RWPE1 (cell line): ENCODE results near the gene FAM131C.
"Not testable (repeated sequence)": the region's sequence is repeated elsewhere in the genome, so short reads cannot be mapped to it uniquely, and the experiment has no call there.

ENCODE experiments used
- CTCF ChIA-PET: fragments of 350-600 bp; sonication (Branson Sonifier 250); formaldehyde crosslinking; extraction: SDS; loops from one replicate; lab custom pipeline; 2021; lab: Yijun Ruan, JAX
- POLR2A ChIA-PET: fragments of 400-600 bp; formaldehyde crosslinking; extraction: SDS; loops from one replicate; lab custom pipeline; 2020; ENCODE audit warnings: antibody characterized with exemption; ENCODE audit not compliant: low non-redundant PET; lab: Yijun Ruan, JAX
- DNase-seq: peaks from one replicate; pipeline ENCODE4 v3.0.0; 2012; ENCODE audit warnings: low spot score
- H3K27ac ChIP-seq: fragments of 450-650 bp; 2 replicates; pipeline ENCODE4 v1.5.1; 2017
- TF ChIP-seq, protein P1 (sequence below): fragments of 450-650 bp; conservative IDR thresholded peaks from 2 replicates; pipeline ENCODE4 v1.5.1; 2017; ENCODE audit warnings: low read depth, mild to moderate bottlenecking

FAM131C gene

DNA sequence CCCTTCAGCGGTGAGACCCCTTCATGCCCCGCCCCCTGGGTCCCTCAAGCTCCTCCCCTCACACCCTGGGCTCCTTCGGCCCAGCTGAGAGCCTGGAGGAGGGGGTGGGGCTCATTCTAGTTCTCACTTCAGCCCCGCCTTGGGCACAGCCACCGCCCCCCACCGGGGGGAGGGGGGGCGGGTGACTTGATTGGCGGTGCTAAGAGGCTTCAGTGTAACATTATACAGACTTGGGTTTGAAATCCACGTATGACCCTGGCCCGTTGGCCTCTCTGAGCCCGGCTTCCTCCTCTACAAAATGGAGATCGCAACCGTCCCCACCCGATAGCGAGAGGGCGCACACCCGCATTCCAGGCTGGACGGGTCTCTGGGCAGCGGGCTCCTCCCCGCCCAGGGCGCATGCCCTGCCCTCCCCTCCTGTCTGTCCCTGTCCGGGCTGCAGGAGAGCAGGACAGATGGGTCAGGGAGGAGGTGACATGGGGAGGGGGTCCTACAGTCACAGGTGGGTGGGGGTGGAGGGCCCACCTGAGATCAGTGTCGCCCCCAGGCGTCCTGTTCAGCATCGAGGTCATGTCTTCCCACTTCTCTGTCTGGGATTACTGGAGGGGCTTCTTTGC lies 24.8 kb downstream of the FAM131C start:
- ChIA-PET CTCF (no interaction called here), POLR2A (no interaction called here)
- TF ChIP-seq, protein P1, sequence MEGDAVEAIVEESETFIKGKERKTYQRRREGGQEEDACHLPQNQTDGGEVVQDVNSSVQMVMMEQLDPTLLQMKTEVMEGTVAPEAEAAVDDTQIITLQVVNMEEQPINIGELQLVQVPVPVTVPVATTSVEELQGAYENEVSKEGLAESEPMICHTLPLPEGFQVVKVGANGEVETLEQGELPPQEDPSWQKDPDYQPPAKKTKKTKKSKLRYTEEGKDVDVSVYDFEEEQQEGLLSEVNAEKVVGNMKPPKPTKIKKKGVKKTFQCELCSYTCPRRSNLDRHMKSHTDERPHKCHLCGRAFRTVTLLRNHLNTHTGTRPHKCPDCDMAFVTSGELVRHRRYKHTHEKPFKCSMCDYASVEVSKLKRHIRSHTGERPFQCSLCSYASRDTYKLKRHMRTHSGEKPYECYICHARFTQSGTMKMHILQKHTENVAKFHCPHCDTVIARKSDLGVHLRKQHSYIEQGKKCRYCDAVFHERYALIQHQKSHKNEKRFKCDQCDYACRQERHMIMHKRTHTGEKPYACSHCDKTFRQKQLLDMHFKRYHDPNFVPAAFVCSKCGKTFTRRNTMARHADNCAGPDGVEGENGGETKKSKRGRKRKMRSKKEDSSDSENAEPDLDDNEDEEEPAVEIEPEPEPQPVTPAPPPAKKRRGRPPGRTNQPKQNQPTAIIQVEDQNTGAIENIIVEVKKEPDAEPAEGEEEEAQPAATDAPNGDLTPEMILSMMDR: no peak
- no peak for DNase-seq
- no peak overlapping the region for H3K27ac ChIP-seq

DNA sequence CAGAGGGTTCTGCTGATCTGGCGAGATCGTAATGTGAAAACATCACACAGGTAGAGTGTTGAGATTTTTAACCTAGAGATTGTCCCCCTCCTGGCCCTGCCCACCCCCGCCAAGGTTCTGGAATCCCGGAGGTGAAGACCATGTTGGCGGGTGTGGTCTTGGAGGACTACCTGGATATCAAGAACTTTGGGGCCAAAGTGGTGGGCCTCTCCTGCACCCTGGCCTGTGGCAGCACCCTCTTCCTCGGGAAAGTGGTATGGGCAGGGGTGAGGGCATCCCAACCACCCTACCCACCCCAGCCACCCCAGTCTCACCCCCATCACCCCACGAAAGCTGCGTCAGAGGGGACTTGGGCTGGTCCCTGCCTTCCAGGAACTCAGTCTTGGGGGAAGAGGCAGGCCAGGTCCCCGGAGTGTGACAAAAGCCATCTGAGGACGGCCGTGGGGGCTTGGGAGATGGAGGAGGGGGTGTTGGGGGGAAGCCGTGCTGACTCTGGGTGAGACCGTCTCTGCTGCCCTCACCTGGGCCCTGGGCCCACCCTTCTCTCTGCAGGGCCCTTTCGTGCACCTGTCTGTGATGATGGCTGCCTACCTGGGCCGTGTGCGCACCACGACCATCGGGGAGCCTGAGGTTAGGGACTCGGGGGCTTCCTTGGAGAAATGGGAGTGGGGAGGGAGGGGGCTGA lies 25.5 kb downstream of the FAM131C start:
- TF ChIP-seq, protein P1: no peak
- DNase-seq: no peak
- ChIA-PET POLR2A (no interaction called here), CTCF (interaction anchor here (0.6 to 0.9 kb wide), 3 partner anchors 8 to 370 kb away, joined by 3 to 5 read pairs (median 4); no protein-coding TSS in a partner anchor)
- no peak overlapping the region for H3K27ac ChIP-seq

DNA sequence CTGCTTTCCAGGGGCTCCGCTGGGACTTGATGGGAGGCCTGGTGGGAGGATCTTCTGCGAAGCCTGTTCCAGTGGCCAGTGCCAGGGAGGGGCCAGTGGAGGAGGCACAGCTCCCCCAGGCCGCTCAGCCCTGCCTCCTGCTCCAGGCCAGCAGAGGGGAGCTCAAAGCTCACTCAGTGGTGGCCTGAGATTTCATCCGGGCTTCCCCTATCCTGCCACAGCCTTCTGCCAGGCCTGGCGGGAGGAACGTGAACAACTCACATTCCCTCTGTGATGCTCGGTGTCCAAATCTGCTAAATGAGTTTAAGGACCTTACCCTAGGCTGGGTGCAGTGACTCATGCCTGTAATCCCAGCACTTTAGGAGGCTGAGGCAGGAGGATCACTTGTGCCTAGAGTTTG lies 26.6 kb downstream of the FAM131C start:
- POLR2A ChIA-PET: no interaction called here
- CTCF ChIA-PET: interaction anchor here (0.5 to 1.1 kb wide), 5 partner anchors 9 to 369 kb away, joined by 3 to 5 read pairs (median 4); partner anchors contain the start of gene FAM131C
- DNase-seq: no peak
- TF ChIP-seq, protein P1: no peak
- no peak overlapping the region for H3K27ac ChIP-seq

DNA sequence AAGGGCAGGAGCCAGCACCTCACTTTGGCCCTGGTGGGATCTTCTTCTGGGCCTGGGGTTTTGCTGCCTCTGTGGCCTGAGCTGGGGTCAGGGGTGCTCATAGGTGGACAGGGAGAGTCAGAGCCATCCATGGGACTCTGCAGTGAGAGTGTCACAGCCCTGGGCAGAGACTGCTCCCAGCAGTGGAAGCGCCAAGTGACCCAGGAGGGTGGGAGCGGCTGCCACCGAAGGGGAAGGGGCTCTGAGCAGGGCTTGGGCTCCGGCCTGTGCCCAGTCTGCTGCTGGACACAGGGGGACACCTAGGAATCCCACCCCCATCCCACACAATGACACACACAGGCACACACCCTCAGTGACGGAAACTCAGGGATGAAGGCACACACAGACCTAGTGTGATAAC lies 29.5 kb downstream of the FAM131C start:
- TF ChIP-seq, protein P1: no peak
- no peak overlapping the region for H3K27ac ChIP-seq
- no peak for DNase-seq
- CTCF ChIA-PET: interaction anchor here (0.6 kb wide), 1 partner anchor 338 kb away, joined by 5 read pairs; no protein-coding TSS in a partner anchor
- POLR2A ChIA-PET: no interaction called here

DNA sequence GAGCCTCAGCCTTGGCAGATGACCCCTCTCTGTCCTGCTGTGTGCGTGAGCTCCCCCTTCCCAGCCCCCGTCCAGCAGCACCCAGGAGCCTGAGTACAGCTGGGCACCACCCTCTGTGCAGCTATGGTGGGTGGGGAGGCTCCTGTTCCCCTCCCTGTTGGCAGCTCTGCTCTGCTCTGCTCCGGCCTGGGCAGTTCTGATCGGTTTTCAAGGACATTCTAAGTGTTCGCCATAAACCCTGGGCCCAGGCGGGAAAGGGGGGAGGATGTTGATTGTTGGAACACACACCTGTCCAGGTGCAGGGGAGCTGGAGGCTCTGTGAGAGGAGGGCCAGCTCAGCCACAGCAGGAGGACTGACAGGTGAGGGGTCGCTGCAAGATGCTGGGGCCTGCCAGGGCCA lies 29.9 kb downstream of the FAM131C start, which contains the start of gene CLCNKB:
CLCNKB (plus strand) TSS at position 262 of the 400 bp plus-strand sequence. CDS start 711 bp downstream, outside the sequence.
- H3K27ac ChIP-seq: no peak within 1 kb of the TSS
- no peak for DNase-seq
- ChIA-PET CTCF (no interaction called here), POLR2A (no interaction called here)
- TF ChIP-seq, protein P1: no peak

DNA sequence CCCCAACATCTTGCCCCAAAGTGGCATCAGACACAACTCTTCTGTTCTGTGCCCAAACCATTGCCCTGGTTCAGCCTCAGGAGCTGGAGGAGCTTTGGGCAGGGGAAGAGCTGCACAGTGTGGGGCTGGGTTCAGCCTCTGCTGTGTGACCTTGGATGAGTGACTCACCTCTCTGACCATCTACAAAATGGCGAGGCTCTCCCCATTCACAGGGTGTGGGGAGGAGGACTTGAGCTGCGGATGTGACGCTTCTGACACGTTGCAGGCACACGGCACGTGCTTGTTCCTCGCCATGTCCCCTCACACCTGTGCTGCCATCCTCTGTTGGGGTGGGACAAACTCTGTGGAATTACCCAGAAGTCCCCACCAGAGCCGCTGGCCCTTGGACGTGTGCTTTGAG lies 30.8 kb downstream of the FAM131C start:
- CTCF ChIA-PET, H3K27ac ChIP-seq, POLR2A ChIA-PET, DNase-seq: not testable (repeated sequence)

DNA sequence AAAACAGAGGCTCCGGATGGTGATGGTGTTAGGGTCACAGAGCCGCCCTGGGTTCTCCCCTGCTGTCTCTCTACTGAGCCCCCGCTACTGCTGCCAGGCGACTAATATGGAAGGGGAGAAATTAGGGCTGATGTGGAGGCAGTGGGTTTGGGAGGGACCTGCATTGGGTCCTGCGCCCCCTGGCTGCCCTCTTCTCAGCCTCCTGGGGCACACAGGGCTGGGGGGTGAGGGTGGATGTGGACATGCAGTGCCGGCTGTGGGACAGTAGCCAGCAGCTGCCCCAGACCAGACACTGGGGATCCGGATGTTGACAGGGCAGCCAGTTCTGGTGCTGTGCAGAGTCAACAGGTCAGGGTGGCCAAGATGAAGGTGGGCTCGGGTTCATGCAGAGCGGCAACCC lies 31.4 kb downstream of the FAM131C start:
- H3K27ac ChIP-seq: no peak overlapping the region
- TF ChIP-seq, protein P1: no peak
- ChIA-PET POLR2A (no interaction called here), CTCF (no interaction called here)
- DNase-seq: no peak
